Measurements from ENCODE around the gene ADAMTSL1.

The ADAMTSL1 gene

GRCh38 chr9:18847576-18848275 is 373.8 kb downstream of the ADAMTSL1 start:
- DNase-seq (ENCODE audit: low spot score): no peak
- H3K27ac ChIP-seq: no peak overlapping the region
- POLR2A ChIA-PET (ENCODE audit: low non-redundant PET): no interaction called here
- CTCF ChIA-PET: interaction anchor here (0.6 to 1.2 kb wide), 2 partner anchors 21 to 593 kb away, joined by 3 read pairs; no protein-coding TSS in a partner anchor
- TF ChIP-seq, protein P1, sequence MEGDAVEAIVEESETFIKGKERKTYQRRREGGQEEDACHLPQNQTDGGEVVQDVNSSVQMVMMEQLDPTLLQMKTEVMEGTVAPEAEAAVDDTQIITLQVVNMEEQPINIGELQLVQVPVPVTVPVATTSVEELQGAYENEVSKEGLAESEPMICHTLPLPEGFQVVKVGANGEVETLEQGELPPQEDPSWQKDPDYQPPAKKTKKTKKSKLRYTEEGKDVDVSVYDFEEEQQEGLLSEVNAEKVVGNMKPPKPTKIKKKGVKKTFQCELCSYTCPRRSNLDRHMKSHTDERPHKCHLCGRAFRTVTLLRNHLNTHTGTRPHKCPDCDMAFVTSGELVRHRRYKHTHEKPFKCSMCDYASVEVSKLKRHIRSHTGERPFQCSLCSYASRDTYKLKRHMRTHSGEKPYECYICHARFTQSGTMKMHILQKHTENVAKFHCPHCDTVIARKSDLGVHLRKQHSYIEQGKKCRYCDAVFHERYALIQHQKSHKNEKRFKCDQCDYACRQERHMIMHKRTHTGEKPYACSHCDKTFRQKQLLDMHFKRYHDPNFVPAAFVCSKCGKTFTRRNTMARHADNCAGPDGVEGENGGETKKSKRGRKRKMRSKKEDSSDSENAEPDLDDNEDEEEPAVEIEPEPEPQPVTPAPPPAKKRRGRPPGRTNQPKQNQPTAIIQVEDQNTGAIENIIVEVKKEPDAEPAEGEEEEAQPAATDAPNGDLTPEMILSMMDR (conservative IDR thresholded peaks at IDR 0.05; ENCODE audit: low read depth): no peak

DNA sequence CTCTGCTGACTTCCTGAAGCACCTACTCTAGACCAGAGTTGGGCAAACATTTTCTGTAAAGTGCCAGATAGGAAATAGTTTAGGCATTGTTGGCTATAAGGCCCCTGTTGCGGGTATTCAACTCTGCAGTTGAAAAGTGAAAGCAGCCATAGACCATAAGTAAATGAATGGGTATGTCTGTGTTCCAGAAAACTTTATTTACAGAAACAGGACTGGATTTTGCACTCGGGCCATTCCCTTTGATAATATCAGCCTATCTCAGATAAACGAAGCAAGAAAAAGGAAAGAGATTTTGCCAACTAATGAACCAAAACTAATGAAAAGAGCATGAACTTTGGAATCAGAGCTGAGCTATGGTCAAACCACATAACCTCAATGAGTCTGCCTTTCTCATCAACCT is 374.7 kb downstream of the ADAMTSL1 start:
- ChIA-PET POLR2A (ENCODE audit: low non-redundant PET) (no interaction called here), CTCF (interaction anchor here (1.2 kb wide), 1 partner anchor 594 kb away, joined by 3 read pairs; no protein-coding TSS in a partner anchor)
- DNase-seq (ENCODE audit: low spot score): no peak
- TF ChIP-seq, protein P1 (conservative IDR thresholded peaks at IDR 0.05; ENCODE audit: low read depth): no peak
- H3K27ac ChIP-seq: no peak overlapping the region

- no peak for DNase-seq (ENCODE audit: low spot score)
- CTCF ChIA-PET: interaction anchor here (1.2 kb wide), 1 partner anchor 594 kb away, joined by 3 read pairs; no protein-coding TSS in a partner anchor
- POLR2A ChIA-PET (ENCODE audit: low non-redundant PET): no interaction called here
- TF ChIP-seq, protein P1 (conservative IDR thresholded peaks at IDR 0.05; ENCODE audit: low read depth): no peak
- no peak overlapping the region for H3K27ac ChIP-seq
These were observed 375.3 kb downstream of the ADAMTSL1 start for GRCh38 chr9:18849270-18849669.

- ChIA-PET CTCF (no interaction called here), POLR2A (ENCODE audit: low non-redundant PET) (no interaction called here)
- TF ChIP-seq, protein P1 (conservative IDR thresholded peaks at IDR 0.05; ENCODE audit: low read depth): no peak
- no peak overlapping the region for H3K27ac ChIP-seq
- no peak for DNase-seq (ENCODE audit: low spot score)
These were observed 376.1 kb downstream of the ADAMTSL1 start for GRCh38 chr9:18849890-18850677.

DNA sequence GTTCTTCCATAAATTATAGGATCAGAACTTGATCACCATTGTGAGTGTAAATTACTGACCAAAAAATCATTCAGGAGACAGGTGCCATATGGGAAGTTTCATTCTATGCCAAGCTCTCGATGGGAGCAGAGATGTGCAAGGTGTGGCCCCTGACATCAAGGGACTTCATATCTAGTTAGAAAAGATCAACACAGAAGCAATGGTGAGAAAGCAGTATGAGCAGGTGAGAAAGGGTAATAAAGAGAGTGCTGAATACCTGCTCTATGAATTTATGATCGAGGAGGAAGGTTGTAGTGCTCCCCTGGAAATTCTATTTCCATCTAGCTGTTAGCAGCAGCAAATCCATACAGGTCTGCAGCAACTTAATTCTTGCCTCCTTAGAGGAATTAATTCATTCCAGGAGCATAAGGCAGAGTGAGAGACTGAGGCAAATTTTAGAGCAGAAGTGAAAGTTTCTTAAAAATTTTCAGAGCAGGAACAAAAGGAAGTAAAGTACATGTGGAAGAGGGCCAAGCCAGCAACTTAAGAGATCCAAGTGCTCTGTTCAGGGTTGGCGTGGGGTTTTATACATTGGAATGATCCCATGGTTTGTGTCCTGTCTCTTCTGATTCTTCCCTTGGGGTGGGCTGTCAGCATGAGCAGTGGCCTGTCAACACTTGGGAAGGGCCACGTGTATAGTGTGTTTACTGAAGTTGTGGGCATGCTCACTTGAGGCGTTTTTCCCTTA is 377.3 kb downstream of the ADAMTSL1 start:
- DNase-seq (ENCODE audit: low spot score): no peak
- no peak overlapping the region for H3K27ac ChIP-seq
- TF ChIP-seq, protein P1 (conservative IDR thresholded peaks at IDR 0.05; ENCODE audit: low read depth): no peak
- ChIA-PET POLR2A (ENCODE audit: low non-redundant PET) (no interaction called here), CTCF (interaction anchor here (0.6 kb wide), 1 partner anchor 266 kb away, joined by 3 read pairs; no protein-coding TSS in a partner anchor)

GRCh38 chr9:18855656-18856055 is 381.7 kb downstream of the ADAMTSL1 start:
- no peak for DNase-seq (ENCODE audit: low spot score)
- CTCF ChIA-PET: interaction anchor here (0.5 kb wide), 1 partner anchor 29 kb away, joined by 3 read pairs; no protein-coding TSS in a partner anchor
- POLR2A ChIA-PET (ENCODE audit: low non-redundant PET): no interaction called here
- H3K27ac ChIP-seq: no peak overlapping the region
- TF ChIP-seq, protein P1 (conservative IDR thresholded peaks at IDR 0.05; ENCODE audit: low read depth): no peak

Data from RWPE1 (cell line).